Measurements from ENCODE around the gene PRR23B. TPM values are rescaled to one million over a fixed set of nuclear protein-coding genes. Genes with fewer than 3 reads are reported as not detected.
"Not testable (repeated sequence)": the region's sequence is repeated elsewhere in the genome, so short reads cannot be mapped to it uniquely, and the experiment has no call there.

PRR23B gene
- total RNA-seq: not detected

GRCh38 chr3:139020868-139021234, at the start of gene PRR23B:
PRR23B (minus strand) TSS chr3:139020926; CDS start chr3:139020661, 265 bp downstream.
- DNase-seq (ENCODE audit: low read depth in 2 of 3, low spot score in 2 of 3): no peak

- DNase-seq (ENCODE audit: low read depth in 2 of 3, low spot score in 2 of 3): no peak
Observed at GRCh38 chr3:139062918-139063317, 42.2 kb upstream of the PRR23B start.

GRCh38 chr3:139052802-139053600, 32.3 kb upstream of the PRR23B start:
- DNase-seq (ENCODE audit: low read depth in 2 of 3, low spot score in 2 of 3): no peak

- no peak for DNase-seq (ENCODE audit: low read depth in 2 of 3, low spot score in 2 of 3)
Observed at GRCh38 chr3:139044366-139045210, 23.9 kb upstream of the PRR23B start, which contains the start of gene PRR23C. PRR23C (minus strand) TSS chr3:139044892; CDS start chr3:139044620, 272 bp downstream.

- DNase-seq (ENCODE audit: low read depth in 2 of 3, low spot score in 2 of 3): no peak
Observed at GRCh38 chr3:139043554-139044365, 23.0 kb upstream of the PRR23B start.

- DNase-seq (ENCODE audit: low read depth in 2 of 3, low spot score in 2 of 3): no peak
Observed at GRCh38 chr3:139037478-139037877, 16.8 kb upstream of the PRR23B start.

GRCh38 chr3:139032326-139033002, 11.7 kb upstream of the PRR23B start:
- DNase-seq (ENCODE audit: low read depth in 2 of 3, low spot score in 2 of 3): no peak

- not testable (repeated sequence) for DNase-seq (ENCODE audit: low read depth in 2 of 3, low spot score in 2 of 3)
Observed at GRCh38 chr3:139030576-139030975, 9.8 kb upstream of the PRR23B start.

- no peak for DNase-seq (ENCODE audit: low read depth in 2 of 3, low spot score in 2 of 3)
Observed at GRCh38 chr3:139024968-139025367, 4.2 kb upstream of the PRR23B start.

- no peak for DNase-seq (ENCODE audit: low read depth in 2 of 3, low spot score in 2 of 3)
Observed at GRCh38 chr3:139020036-139020867, 474 bp downstream of the PRR23B start.

- DNase-seq (ENCODE audit: low read depth in 2 of 3, low spot score in 2 of 3): no peak
Observed at GRCh38 chr3:139016430-139017048, 4.2 kb downstream of the PRR23B start.

- no peak for DNase-seq (ENCODE audit: low read depth in 2 of 3, low spot score in 2 of 3)
Observed at GRCh38 chr3:139006051-139006716, 14.5 kb downstream of the PRR23B start, which contains the start of gene PRR23A. PRR23A (minus strand) TSS chr3:139006268; CDS start chr3:139006268, 0 bp downstream.

- no peak for DNase-seq (ENCODE audit: low read depth in 2 of 3, low spot score in 2 of 3)
Observed at GRCh38 chr3:139005356-139005993, 15.3 kb downstream of the PRR23B start.

- DNase-seq (ENCODE audit: low read depth in 2 of 3, low spot score in 2 of 3): no peak
Observed at GRCh38 chr3:138995706-138996105, 25.0 kb downstream of the PRR23B start.

GRCh38 chr3:138987181-138987580, 33.5 kb downstream of the PRR23B start:
- no peak for DNase-seq (ENCODE audit: low read depth in 2 of 3, low spot score in 2 of 3)

- no peak for DNase-seq (ENCODE audit: low read depth in 2 of 3, low spot score in 2 of 3)
Observed at GRCh38 chr3:138985932-138986331, 34.8 kb downstream of the PRR23B start.

- no peak for DNase-seq (ENCODE audit: low read depth in 2 of 3, low spot score in 2 of 3)
Observed at GRCh38 chr3:138984816-138985215, 35.9 kb downstream of the PRR23B start.

- DNase-seq (ENCODE audit: low read depth in 2 of 3, low spot score in 2 of 3): no peak
Observed at GRCh38 chr3:138976047-138976446, 44.7 kb downstream of the PRR23B start.
